Smooth muscle cell (in vitro differentiated cells): ENCODE measurements around the gene PCDHB5. TPM values are rescaled to one million over a fixed set of nuclear protein-coding genes. Genes with fewer than 3 reads are reported as not detected.
"Not testable (repeated sequence)": the region's sequence is repeated elsewhere in the genome, so short reads cannot be mapped to it uniquely, and the experiment has no call there.

Source experiments
- DNase-seq: peaks from one replicate; lab custom pipeline; 2025; ENCODE audit not compliant: unreplicated experiment; lab: John Stamatoyannopoulos, UW
- H2AFZ ChIP-seq: fragments of 200-600 bp; sonication (generic); 2 replicates; pipeline ENCODE4 v1.6.0; 2016; ENCODE audit warnings: antibody characterized with exemption, low read depth, mild to moderate bottlenecking
- H3F3A ChIP-seq: fragments of 200-600 bp; sonication (generic); 2 replicates; pipeline ENCODE4 v1.6.0; 2017; ENCODE audit warnings: antibody characterized with exemption, low read depth
- H3K27ac ChIP-seq: fragments of 200-600 bp; sonication (generic); 2 replicates; pipeline ENCODE4 v1.5.1; 2016; ENCODE audit warnings: low read depth, mild to moderate bottlenecking
- H3K27me3 ChIP-seq: fragments of 200-600 bp; sonication (generic); 2 replicates; pipeline ENCODE4 v1.6.1; 2016; ENCODE audit warnings: low read depth, mild to moderate bottlenecking
- H3K36me3 ChIP-seq: fragments of 200-600 bp; sonication (generic); 2 replicates; pipeline ENCODE4 v1.5.1; 2016; ENCODE audit warnings: low read depth
- H3K4me1 ChIP-seq: fragments of 200-600 bp; sonication (generic); 2 replicates; pipeline ENCODE4 v1.5.1; 2016; ENCODE audit warnings: low read depth
- H3K4me2 ChIP-seq: fragments of 200-600 bp; sonication (generic); 2 replicates; pipeline ENCODE4 v1.6.0; 2016; ENCODE audit warnings: mild to moderate bottlenecking
- H3K4me3 ChIP-seq: fragments of 200-600 bp; sonication (generic); 2 replicates; pipeline ENCODE4 v1.5.1; 2016; ENCODE audit warnings: mild to moderate bottlenecking
- H3K79me2 ChIP-seq: fragments of 200-600 bp; sonication (generic); 2 replicates; pipeline ENCODE4 v1.6.0; 2016; ENCODE audit warnings: low read depth, mild to moderate bottlenecking
- H3K9ac ChIP-seq: fragments of 200-600 bp; sonication (generic); 2 replicates; pipeline ENCODE4 v1.6.0; 2016; ENCODE audit warnings: low read depth
- H3K9me3 ChIP-seq: fragments of 200-600 bp; sonication (generic); replicated peaks from 2 replicates; pipeline ENCODE4 v1.5.1; 2016; ENCODE audit warnings: low read depth
- H4K20me1 ChIP-seq: fragments of 200-600 bp; sonication (generic); 2 replicates; pipeline ENCODE4 v1.6.0; 2016; ENCODE audit warnings: low read depth
- CTCF ChIP-seq: fragments of 200-600 bp; sonication (generic); IDR thresholded peaks from 2 replicates; pipeline ENCODE4 v1.5.1; 2017; ENCODE audit warnings: borderline replicate concordance, mild to moderate bottlenecking, antibody characterized with exemption; ENCODE audit not compliant: insufficient read depth, poor library complexity, severe bottlenecking
- WGBS: methylation state at CpG from one replicate; pipeline ENCODE4 v1.1.7; 2016; ENCODE audit warnings: low lambda C conversion rate; 5-methylcytosine and 5-hydroxymethylcytosine counted together
- polyA plus RNA-seq: library from polyadenylated mRNA; unstranded; fragments of >200 nt; fragmentation: Nextera tagmentation; extraction: Ambion mirVana; gene quantifications from 2 replicates; pipeline ENCODE4 v1.2.1, GENCODE V29; 2016
- total RNA-seq: library from RNA; depleted of rRNA; stranded (reverse); fragments of >200 nt; gene quantifications from 2 replicates; pipeline ENCODE4 v1.2.3, GENCODE V29; 2014

The PCDHB5 gene
- total and polyA plus RNA-seq, 2 experiments from 2014 or later: 9.7 to 12.0 TPM

GRCh38 chr5:141182248-141182647, 47.2 kb downstream of the PCDHB5 start, which contains the start of gene PCDHB16:
Gene PCDHB16, plus strand, starts transcription at chr5:141182387. Its CDS starts 173 bp downstream, at chr5:141182560.
- no peaks in the 10 kb centered on the region for H3F3A ChIP-seq
- no peaks in the 10 kb centered on the region for H3K4me1 ChIP-seq
- no peaks in the 10 kb centered on the region for H3K36me3 ChIP-seq
- H3K4me3 ChIP-seq: peak within 1 kb of the TSS; percentile 44
- peak; percentile 43 for TF ChIP-seq CTCF
- no peaks in the 10 kb centered on the region for H4K20me1 ChIP-seq
- DNase-seq: no peak
- H3K79me2 ChIP-seq: no peaks in the 10 kb centered on the region
- peaks cover 8% of the 10 kb centered on the region for H3K9me3 ChIP-seq
- peak within 1 kb of the TSS; percentile 65 for H3K4me2 ChIP-seq
- H3K27me3 ChIP-seq: no peaks in the 10 kb centered on the region
- peak within 1 kb of the TSS; percentile 10 for H3K9ac ChIP-seq
- H3K27ac ChIP-seq: peak within 1 kb of the TSS; percentile 3
- H2AFZ ChIP-seq: peak within 1 kb of the TSS; percentile 6
- WGBS: 33% methylated on average over 13 of the region's 13 CpGs

- not testable (repeated sequence) for H3K36me3 ChIP-seq, H3K4me3 ChIP-seq, DNase-seq, H3F3A ChIP-seq, H3K27ac ChIP-seq, H2AFZ ChIP-seq, H3K27me3 ChIP-seq, H3K79me2 ChIP-seq, H4K20me1 ChIP-seq, H3K9me3 ChIP-seq, H3K4me2 ChIP-seq, H3K4me1 ChIP-seq, H3K9ac ChIP-seq
- 95% methylated on average over 29 of the region's 69 CpGs for WGBS
These were observed 49.3 kb downstream of the PCDHB5 start for GRCh38 chr5:141184117-141184855.

- Histone ChIP-seq H3F3A (no peaks in the 10 kb centered on the region), H3K4me1 (no peaks in the 10 kb centered on the region), H3K27ac (no peak within 1 kb of the TSS), H3K4me3 (peak within 1 kb of the TSS; percentile 26), H3K36me3 (no peaks in the 10 kb centered on the region), H4K20me1 (no peaks in the 10 kb centered on the region), H3K9me3 (peaks cover 8% of the 10 kb centered on the region), H3K9ac (no peak within 1 kb of the TSS), H3K79me2 (no peaks in the 10 kb centered on the region), H2AFZ (no peak within 1 kb of the TSS), H3K4me2 (peak within 1 kb of the TSS; percentile 43), H3K27me3 (no peaks in the 10 kb centered on the region)
- no peak for DNase-seq
- peak; percentile 51 for TF ChIP-seq CTCF
- WGBS: 44% methylated on average over 9 of the region's 9 CpGs
These were observed 52.0 kb downstream of the PCDHB5 start, which contains the start of gene PCDHB9 for GRCh38 chr5:141186897-141187512. Gene PCDHB9, plus strand, starts transcription at chr5:141187161. Its CDS starts 158 bp downstream, at chr5:141187319.

Other genes with a start within 250 kb of the PCDHB5 start
- 5.6 and 9.3 TPM in 2 replicates for gene PCDHAC1, start 208.9 kb upstream of the PCDHB5 start, total RNA-seq
- gene PCDHAC1, start 208.9 kb upstream of the PCDHB5 start, polyA plus RNA-seq: 0.13 and 0.97 TPM in 2 replicates
- 5.2 and 7.4 TPM in 2 replicates for gene PCDHAC2, start 168.7 kb upstream of the PCDHB5 start, total RNA-seq
- 3.5 and 4.7 TPM in 2 replicates for gene PCDHAC2, start 168.7 kb upstream of the PCDHB5 start, polyA plus RNA-seq
- gene PCDHB1, start 83.8 kb upstream of the PCDHB5 start, total RNA-seq: 0.04 and 0.22 TPM in 2 replicates
- gene PCDHB1, start 83.8 kb upstream of the PCDHB5 start, polyA plus RNA-seq: not detected in 2 replicates
- 25.8 and 37.9 TPM in 2 replicates for gene PCDHB2, start 40.6 kb upstream of the PCDHB5 start, total RNA-seq
- 32.8 and 41.6 TPM in 2 replicates for gene PCDHB2, start 40.6 kb upstream of the PCDHB5 start, polyA plus RNA-seq
- 3.8 and 5.3 TPM in 2 replicates for gene PCDHB3, start 34.7 kb upstream of the PCDHB5 start, total RNA-seq
- 1.5 and 1.8 TPM in 2 replicates for gene PCDHB3, start 34.7 kb upstream of the PCDHB5 start, polyA plus RNA-seq
- 2.4 and 2.5 TPM in 2 replicates for gene PCDHB4, start 13.4 kb upstream of the PCDHB5 start, total RNA-seq
- 0.41 and 1.3 TPM in 2 replicates for gene PCDHB4, start 13.4 kb upstream of the PCDHB5 start, polyA plus RNA-seq
- gene PCDHB6, start 14.9 kb downstream of the PCDHB5 start, total RNA-seq: 0.58 and 0.94 TPM in 2 replicates
- 0.25 and 0.32 TPM in 2 replicates for gene PCDHB6, start 14.9 kb downstream of the PCDHB5 start, polyA plus RNA-seq
- gene PCDHB7, start 37.4 kb downstream of the PCDHB5 start, total RNA-seq: 0.76 and 1.4 TPM in 2 replicates
- 0.06 TPM in 1 of 2 replicates, not detected in the other for gene PCDHB7, start 37.4 kb downstream of the PCDHB5 start, polyA plus RNA-seq
- gene PCDHB8, start 42.6 kb downstream of the PCDHB5 start, total RNA-seq: 0.90 and 3.5 TPM in 2 replicates
- gene PCDHB8, start 42.6 kb downstream of the PCDHB5 start, polyA plus RNA-seq: 0.25 and 1.1 TPM in 2 replicates
- gene PCDHB16, start 47.2 kb downstream of the PCDHB5 start, total RNA-seq: 6.4 and 7.0 TPM in 2 replicates
- gene PCDHB16, start 47.2 kb downstream of the PCDHB5 start, polyA plus RNA-seq: 5.2 and 6.5 TPM in 2 replicates
- gene PCDHB9, start 52.0 kb downstream of the PCDHB5 start, total RNA-seq: 4.1 and 6.5 TPM in 2 replicates
- 2.2 and 2.4 TPM in 2 replicates for gene PCDHB9, start 52.0 kb downstream of the PCDHB5 start, polyA plus RNA-seq
- gene PCDHB10, start 57.1 kb downstream of the PCDHB5 start, total RNA-seq: 6.4 and 7.4 TPM in 2 replicates
- gene PCDHB10, start 57.1 kb downstream of the PCDHB5 start, polyA plus RNA-seq: 3.3 and 3.4 TPM in 2 replicates
- gene PCDHB11, start 64.4 kb downstream of the PCDHB5 start, total RNA-seq: 1.8 and 2.1 TPM in 2 replicates
- 0.61 and 1.7 TPM in 2 replicates for gene PCDHB11, start 64.4 kb downstream of the PCDHB5 start, polyA plus RNA-seq
- gene PCDHB12, start 73.5 kb downstream of the PCDHB5 start, total RNA-seq: 2.9 and 3.6 TPM in 2 replicates
- 0.57 and 1.0 TPM in 2 replicates for gene PCDHB12, start 73.5 kb downstream of the PCDHB5 start, polyA plus RNA-seq
- gene PCDHB13, start 78.7 kb downstream of the PCDHB5 start, total RNA-seq: 4.4 and 8.3 TPM in 2 replicates
- 1.8 and 2.6 TPM in 2 replicates for gene PCDHB13, start 78.7 kb downstream of the PCDHB5 start, polyA plus RNA-seq
- gene PCDHB14, start 88.1 kb downstream of the PCDHB5 start, total RNA-seq: 7.8 and 9.1 TPM in 2 replicates
- 2.6 and 4.6 TPM in 2 replicates for gene PCDHB14, start 88.1 kb downstream of the PCDHB5 start, polyA plus RNA-seq
- 3.9 and 4.2 TPM in 2 replicates for gene PCDHB15, start 110.2 kb downstream of the PCDHB5 start, total RNA-seq
- 1.8 and 2.1 TPM in 2 replicates for gene PCDHB15, start 110.2 kb downstream of the PCDHB5 start, polyA plus RNA-seq
- gene SLC25A2, start 168.8 kb downstream of the PCDHB5 start, total RNA-seq: not detected in 2 replicates
- 0.15 TPM in 1 of 2 replicates, not detected in the other for gene SLC25A2, start 168.8 kb downstream of the PCDHB5 start, polyA plus RNA-seq
- 83.0 and 94.5 TPM in 2 replicates for gene TAF7, start 185.6 kb downstream of the PCDHB5 start, total RNA-seq
- 85.9 and 105 TPM in 2 replicates for gene TAF7, start 185.6 kb downstream of the PCDHB5 start, polyA plus RNA-seq
- gene PCDHGA1, start 195.3 kb downstream of the PCDHB5 start, total RNA-seq: 0.58 and 0.63 TPM in 2 replicates
- 0.05 TPM in 1 of 2 replicates, not detected in the other for gene PCDHGA1, start 195.3 kb downstream of the PCDHB5 start, polyA plus RNA-seq
- gene PCDHGA2, start 203.6 kb downstream of the PCDHB5 start, total RNA-seq: 0.04 TPM in 1 of 2 replicates, not detected in the other
- not detected in 2 replicates for gene PCDHGA2, start 203.6 kb downstream of the PCDHB5 start, polyA plus RNA-seq
- gene PCDHGA3, start 208.6 kb downstream of the PCDHB5 start, total RNA-seq: not detected in 2 replicates
- not detected in 2 replicates for gene PCDHGA3, start 208.6 kb downstream of the PCDHB5 start, polyA plus RNA-seq
- 0.27 and 0.81 TPM in 2 replicates for gene PCDHGB1, start 214.9 kb downstream of the PCDHB5 start, total RNA-seq
- gene PCDHGB1, start 214.9 kb downstream of the PCDHB5 start, polyA plus RNA-seq: 0.40 TPM in 1 of 2 replicates, not detected in the other
- gene PCDHGA4, start 219.8 kb downstream of the PCDHB5 start, total RNA-seq: 0.58 and 1.1 TPM in 2 replicates
- gene PCDHGA4, start 219.8 kb downstream of the PCDHB5 start, polyA plus RNA-seq: not detected in 2 replicates
- 0.18 and 1.1 TPM in 2 replicates for gene PCDHGB2, start 224.8 kb downstream of the PCDHB5 start, total RNA-seq
- gene PCDHGB2, start 224.8 kb downstream of the PCDHB5 start, polyA plus RNA-seq: not detected in 2 replicates
- gene PCDHGA5, start 229.0 kb downstream of the PCDHB5 start, total RNA-seq: 0.09 and 0.22 TPM in 2 replicates
- 0.13 TPM in 1 of 2 replicates, not detected in the other for gene PCDHGA5, start 229.0 kb downstream of the PCDHB5 start, polyA plus RNA-seq
- gene PCDHGB3, start 235.0 kb downstream of the PCDHB5 start, total RNA-seq: 0.40 TPM in 1 of 2 replicates, not detected in the other
- not detected in 2 replicates for gene PCDHGB3, start 235.0 kb downstream of the PCDHB5 start, polyA plus RNA-seq
- 0.09 and 0.27 TPM in 2 replicates for gene PCDHGA6, start 238.7 kb downstream of the PCDHB5 start, total RNA-seq
- gene PCDHGA6, start 238.7 kb downstream of the PCDHB5 start, polyA plus RNA-seq: not detected in 2 replicates
- gene PCDHGA7, start 247.5 kb downstream of the PCDHB5 start, total RNA-seq: 0.09 and 0.27 TPM in 2 replicates
- gene PCDHGA7, start 247.5 kb downstream of the PCDHB5 start, polyA plus RNA-seq: not detected in 2 replicates